ENCODE results near the gene SLC22A5.

GRCh38 chr5:132419502-132420468 lies 50.3 kb downstream of the SLC22A5 start:
- peak; percentile 83 for TF ChIP-seq CTCF (IDR thresholded peaks at IDR 0.05; ENCODE audit: low read length)
- TF ChIP-seq EZH2 (IDR thresholded peaks at IDR 0.05; ENCODE audit: borderline replicate concordance, low read length): no peak

All from OCI-LY1 (cell line).